HCT116 (cell line): ENCODE results near the gene CCDC3. TPM values are rescaled to one million over a fixed set of nuclear protein-coding genes. Genes with fewer than 3 reads are reported as not detected.

Experiments used
- ATAC-seq: fragments of 200-7000 bp; cut with Tn5 transposase; 2 replicates; pipeline ENCODE4 v1.9.1; 2020; ENCODE audit warnings: mild to moderate bottlenecking, moderate library complexity
- BruUV-seq: library from RNA; stranded (reverse); fragments of 400-500 nt; replicated peaks from 2 replicates; lab custom pipeline; 2021; lab: Mats Ljungman, UMichigan
- CTCF ChIA-PET: fragments of 300-600 bp; sonication (Branson Sonifier 250); formaldehyde crosslinking; loops from one replicate; lab custom pipeline; 2021; ENCODE audit warnings: antibody characterized with exemption; lab: Charles Lee
- POLR2A ChIA-PET: fragments of 300-600, 350-600 bp; sonication (Branson Sonifier 250); formaldehyde crosslinking; loops from one replicate; lab custom pipeline; 2021; ENCODE audit warnings: antibody characterized with exemption; lab: Charles Lee
- RAD21 ChIA-PET, 2 experiments: fragments of 300-600 bp; sonication (Branson Sonifier 250); formaldehyde crosslinking; loops; one replicate each; lab custom pipeline; 2023; ENCODE audit warnings: low total read pairs in 2 of 2; ENCODE audit not compliant: uncharacterized antibody in 2 of 2, unreplicated experiment in 2 of 2, low non-redundant PET in 1 of 2; lab: Charles Lee
- DNase-seq: peaks from one replicate; pipeline ENCODE4 v3.0.0-alpha.2; 2010; ENCODE audit warnings: low read depth, low spot score
- H2AFZ ChIP-seq: fragments of 200-600 bp; shearing (Covaris generic), sonication (generic); 2 replicates; pipeline ENCODE4 v1.6.1; 2017; ENCODE audit warnings: low read depth, mixed run types, mixed read lengths, antibody characterized with exemption, low read length; ENCODE audit not compliant: poor library complexity, severe bottlenecking
- H3K27ac ChIP-seq: 2 replicates; pipeline ENCODE4 v1.5.1; 2012; ENCODE audit warnings: low read depth, low read length
- H3K27me3 ChIP-seq: fragments of 200-600 bp; sonication (generic); 2 replicates; pipeline ENCODE4 v1.6.1; 2016; ENCODE audit warnings: mixed run types, low read length, mixed read lengths; ENCODE audit not compliant: insufficient read depth
- H3K36me3 ChIP-seq, 2 experiments: fragments of 200-500 bp in 1 of 2; fragments of 200-600 bp in 1 of 2; sonication (Bioruptor generic) in 1 of 2; sonication (generic) in 1 of 2; 2 replicates each; pipeline versions ENCODE4 v1.5.1 to v1.6.1; 2014 to 2016; ENCODE audit warnings: low read length in 2 of 2, inconsistent platforms in 1 of 2, mixed read lengths in 1 of 2, mixed run types in 1 of 2; ENCODE audit not compliant: insufficient read depth in 2 of 2, control insufficient read depth in 1 of 2
- H3K4me1 ChIP-seq, 2 experiments: fragments of 200-600 bp in 1 of 2; sonication (generic) in 1 of 2; 2 replicates each; pipeline versions ENCODE4 v1.5.1 to v1.6.1; 2012 to 2017; ENCODE audit warnings: low read length in 2 of 2, inconsistent platforms in 1 of 2, mild to moderate bottlenecking in 1 of 2, mixed read lengths in 1 of 2, mixed run types in 1 of 2, moderate library complexity in 1 of 2; ENCODE audit not compliant: insufficient read depth in 2 of 2, control insufficient read depth in 1 of 2
- H3K4me2 ChIP-seq: fragments of 200-600 bp; sonication (generic); 2 replicates; pipeline ENCODE4 v1.6.1; 2017; ENCODE audit warnings: mixed run types, low read length, mixed read lengths
- H3K4me3 ChIP-seq, 2 experiments: fragments of 200-600 bp in 1 of 2; sonication (generic) in 1 of 2; replicated peaks in 1 of 2; 2 replicates each; pipeline ENCODE4 v1.5.1; 2011 to 2016; ENCODE audit warnings: low read length in 2 of 2, control low read depth in 1 of 2, low read depth in 1 of 2, mild to moderate bottlenecking in 1 of 2, mixed read lengths in 1 of 2, mixed run types in 1 of 2
- H3K79me2 ChIP-seq: fragments of 200-600 bp; sonication (generic); 2 replicates; pipeline ENCODE4 v1.6.1; 2017; ENCODE audit warnings: mild to moderate bottlenecking, mixed run types, low read length, moderate library complexity, mixed read lengths; ENCODE audit not compliant: insufficient read depth
- H3K9ac ChIP-seq: fragments of 200-600 bp; sonication (generic); 2 replicates; pipeline ENCODE4 v1.6.1; 2016; ENCODE audit warnings: low read length, mixed read lengths
- H3K9me2 ChIP-seq: fragments of 200-600 bp; sonication (generic), shearing (Covaris generic); 2 replicates; pipeline ENCODE4 v1.6.1; 2017; ENCODE audit warnings: mixed run types, mild to moderate bottlenecking, moderate library complexity; ENCODE audit not compliant: insufficient read depth
- H3K9me3 ChIP-seq, 2 experiments: fragments of 200-500 bp in 1 of 2; fragments of 200-600 bp in 1 of 2; sonication (Bioruptor generic) in 1 of 2; sonication (generic) in 1 of 2; 2 replicates each; pipeline ENCODE4 v1.6.1; 2014 to 2017; ENCODE audit warnings: low read length in 2 of 2, mixed read lengths in 2 of 2, inconsistent platforms in 1 of 2, low read depth in 1 of 2, mild to moderate bottlenecking in 1 of 2, mixed run types in 1 of 2, moderate library complexity in 1 of 2; ENCODE audit not compliant: control insufficient read depth in 1 of 2, insufficient read depth in 1 of 2
- H4K20me1 ChIP-seq: fragments of 200-600 bp; sonication (generic), shearing (Covaris generic); 2 replicates; pipeline ENCODE4 v1.6.1; 2017; ENCODE audit warnings: mixed run types, mild to moderate bottlenecking, moderate library complexity; ENCODE audit not compliant: insufficient read depth
- CEBPB ChIP-seq: IDR thresholded peaks from 2 replicates; pipeline ENCODE4 v1.6.1; 2012; ENCODE audit warnings: low read depth
- ELF1 ChIP-seq: IDR thresholded peaks from 2 replicates; pipeline ENCODE4 v1.6.1; 2012; ENCODE audit warnings: low read depth, borderline replicate concordance
- EZH2 ChIP-seq: fragments of 200-600 bp; sonication (generic); IDR thresholded peaks from 2 replicates; pipeline ENCODE4 v1.6.1; 2017; ENCODE audit warnings: antibody characterized with exemption, mixed run types
- FOSL1 ChIP-seq: IDR thresholded peaks from 2 replicates; pipeline ENCODE4 v1.6.1; 2012; ENCODE audit warnings: low read depth
- JUND ChIP-seq: IDR thresholded peaks from 2 replicates; pipeline ENCODE4 v1.6.1; 2012
- POLR2AphosphoS5 ChIP-seq: IDR thresholded peaks from 2 replicates; pipeline ENCODE4 v1.6.1; 2011; ENCODE audit warnings: mild to moderate bottlenecking, low read depth, low read length, moderate library complexity
- RAD21 ChIP-seq: IDR thresholded peaks from 2 replicates; pipeline ENCODE4 v1.6.1; 2012; ENCODE audit warnings: low read depth, mild to moderate bottlenecking
- SP1 ChIP-seq: IDR thresholded peaks from 2 replicates; pipeline ENCODE4 v1.6.1; 2012; ENCODE audit warnings: low read depth
- SRF ChIP-seq: IDR thresholded peaks from 2 replicates; pipeline ENCODE4 v1.6.1; 2012; ENCODE audit warnings: low read depth
- TCF7L2 ChIP-seq: IDR thresholded peaks from 2 replicates; pipeline ENCODE4 v1.7.0; 2011; ENCODE audit warnings: borderline replicate concordance, inconsistent platforms; ENCODE audit not compliant: insufficient read depth, insufficient read length; ENCODE audit errors: extremely low read depth
- YY1 ChIP-seq: IDR thresholded peaks from 2 replicates; pipeline ENCODE4 v1.6.1; 2011; ENCODE audit warnings: low read length, low read depth, moderate library complexity, mild to moderate bottlenecking; ENCODE audit not compliant: insufficient replicate concordance; ENCODE audit errors: extremely low read depth
- ZFX ChIP-seq: fragments of 450-650 bp; IDR thresholded peaks from 2 replicates; pipeline ENCODE4 v1.6.1; 2017
- ZNF274 ChIP-seq: fragments of 200-500 bp; sonication (Bioruptor generic); IDR thresholded peaks from 2 replicates; pipeline ENCODE4 v1.6.1; 2014; ENCODE audit warnings: mild to moderate bottlenecking, low read depth, low read length, inconsistent platforms
- intact Hi-C: fragments of 100-400 bp; cut with micrococcal nuclease; formaldehyde crosslinking; loops from 2 replicates; pipeline ENCODE4 v1.10.0; 2022
- total RNA-seq: library from RNA; stranded (reverse); gene quantifications from one replicate; pipeline ENCODE4 v1.2.1, GENCODE V29; 2021; ENCODE audit not compliant: unreplicated experiment
- TF ChIP-seq, protein P1 (sequence below): IDR thresholded peaks from 2 replicates; pipeline ENCODE4 v1.6.1; 2012; ENCODE audit warnings: low read depth
- TF ChIP-seq, protein P2 (sequence below), 3 experiments: fragments of 200-600 bp in 1 of 3; sonication (generic) in 1 of 3; IDR thresholded peaks in 2 of 3; conservative IDR thresholded peaks in 1 of 3; 2 replicates each; pipeline ENCODE4 v1.5.1; 2012 to 2017; ENCODE audit warnings: low read depth in 2 of 3, low read length in 2 of 3, antibody characterized with exemption in 1 of 3, borderline replicate concordance in 1 of 3, control low read depth in 1 of 3, mild to moderate bottlenecking in 1 of 3, mixed read lengths in 1 of 3, mixed run types in 1 of 3, moderate library complexity in 1 of 3; ENCODE audit not compliant: insufficient read depth in 1 of 3
- TF ChIP-seq, protein P3 (sequence below): IDR thresholded peaks from 2 replicates; pipeline ENCODE4 v1.6.1; 2012

The CCDC3 gene
- total RNA-seq, 1 experiment from 2014 or later, result 10.5 TPM

DNA sequence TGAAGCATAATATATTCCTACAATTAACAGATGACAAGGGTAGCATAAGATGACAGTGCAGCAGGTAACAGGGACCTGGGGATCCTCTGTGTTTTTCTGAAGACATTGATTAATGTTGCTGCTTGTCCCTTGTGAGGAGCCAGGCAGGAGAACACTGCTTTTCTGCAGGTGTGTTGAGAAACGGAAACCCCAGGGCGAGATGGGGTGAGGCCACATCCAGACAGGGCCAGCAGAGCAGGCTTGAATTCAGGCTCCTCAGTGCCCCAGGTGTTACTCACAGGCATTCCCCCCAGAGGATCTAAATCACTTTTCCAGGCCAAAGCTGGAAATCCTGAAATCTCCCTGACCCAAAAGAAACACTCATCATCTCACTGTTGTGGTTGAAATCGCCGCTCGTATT lies 105.3 kb downstream of the CCDC3 start:
- TF ChIP-seq RAD21 (no peak), EZH2 (no peak), FOSL1 (no peak), ZFX (no peak), SRF (no peak), SP1 (no peak), ELF1 (no peak), CEBPB (no peak), JUND (no peak), ZNF274 (no peak), TCF7L2 (no peak), YY1 (no peak), POLR2AphosphoS5 (no peak)
- TF ChIP-seq, protein P1, sequence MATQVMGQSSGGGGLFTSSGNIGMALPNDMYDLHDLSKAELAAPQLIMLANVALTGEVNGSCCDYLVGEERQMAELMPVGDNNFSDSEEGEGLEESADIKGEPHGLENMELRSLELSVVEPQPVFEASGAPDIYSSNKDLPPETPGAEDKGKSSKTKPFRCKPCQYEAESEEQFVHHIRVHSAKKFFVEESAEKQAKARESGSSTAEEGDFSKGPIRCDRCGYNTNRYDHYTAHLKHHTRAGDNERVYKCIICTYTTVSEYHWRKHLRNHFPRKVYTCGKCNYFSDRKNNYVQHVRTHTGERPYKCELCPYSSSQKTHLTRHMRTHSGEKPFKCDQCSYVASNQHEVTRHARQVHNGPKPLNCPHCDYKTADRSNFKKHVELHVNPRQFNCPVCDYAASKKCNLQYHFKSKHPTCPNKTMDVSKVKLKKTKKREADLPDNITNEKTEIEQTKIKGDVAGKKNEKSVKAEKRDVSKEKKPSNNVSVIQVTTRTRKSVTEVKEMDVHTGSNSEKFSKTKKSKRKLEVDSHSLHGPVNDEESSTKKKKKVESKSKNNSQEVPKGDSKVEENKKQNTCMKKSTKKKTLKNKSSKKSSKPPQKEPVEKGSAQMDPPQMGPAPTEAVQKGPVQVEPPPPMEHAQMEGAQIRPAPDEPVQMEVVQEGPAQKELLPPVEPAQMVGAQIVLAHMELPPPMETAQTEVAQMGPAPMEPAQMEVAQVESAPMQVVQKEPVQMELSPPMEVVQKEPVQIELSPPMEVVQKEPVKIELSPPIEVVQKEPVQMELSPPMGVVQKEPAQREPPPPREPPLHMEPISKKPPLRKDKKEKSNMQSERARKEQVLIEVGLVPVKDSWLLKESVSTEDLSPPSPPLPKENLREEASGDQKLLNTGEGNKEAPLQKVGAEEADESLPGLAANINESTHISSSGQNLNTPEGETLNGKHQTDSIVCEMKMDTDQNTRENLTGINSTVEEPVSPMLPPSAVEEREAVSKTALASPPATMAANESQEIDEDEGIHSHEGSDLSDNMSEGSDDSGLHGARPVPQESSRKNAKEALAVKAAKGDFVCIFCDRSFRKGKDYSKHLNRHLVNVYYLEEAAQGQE, result no peak
- TF ChIP-seq, protein P2, sequence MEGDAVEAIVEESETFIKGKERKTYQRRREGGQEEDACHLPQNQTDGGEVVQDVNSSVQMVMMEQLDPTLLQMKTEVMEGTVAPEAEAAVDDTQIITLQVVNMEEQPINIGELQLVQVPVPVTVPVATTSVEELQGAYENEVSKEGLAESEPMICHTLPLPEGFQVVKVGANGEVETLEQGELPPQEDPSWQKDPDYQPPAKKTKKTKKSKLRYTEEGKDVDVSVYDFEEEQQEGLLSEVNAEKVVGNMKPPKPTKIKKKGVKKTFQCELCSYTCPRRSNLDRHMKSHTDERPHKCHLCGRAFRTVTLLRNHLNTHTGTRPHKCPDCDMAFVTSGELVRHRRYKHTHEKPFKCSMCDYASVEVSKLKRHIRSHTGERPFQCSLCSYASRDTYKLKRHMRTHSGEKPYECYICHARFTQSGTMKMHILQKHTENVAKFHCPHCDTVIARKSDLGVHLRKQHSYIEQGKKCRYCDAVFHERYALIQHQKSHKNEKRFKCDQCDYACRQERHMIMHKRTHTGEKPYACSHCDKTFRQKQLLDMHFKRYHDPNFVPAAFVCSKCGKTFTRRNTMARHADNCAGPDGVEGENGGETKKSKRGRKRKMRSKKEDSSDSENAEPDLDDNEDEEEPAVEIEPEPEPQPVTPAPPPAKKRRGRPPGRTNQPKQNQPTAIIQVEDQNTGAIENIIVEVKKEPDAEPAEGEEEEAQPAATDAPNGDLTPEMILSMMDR (IDR thresholded peaks at IDR 0.05 in 2 of 3, conservative IDR thresholded peaks at IDR 0.05 in 1 of 3; ENCODE audit: borderline replicate concordance in 1 of 3, insufficient read depth in 1 of 3, low read depth in 2 of 3, low read length in 2 of 3), result no peak
- TF ChIP-seq, protein P3, sequence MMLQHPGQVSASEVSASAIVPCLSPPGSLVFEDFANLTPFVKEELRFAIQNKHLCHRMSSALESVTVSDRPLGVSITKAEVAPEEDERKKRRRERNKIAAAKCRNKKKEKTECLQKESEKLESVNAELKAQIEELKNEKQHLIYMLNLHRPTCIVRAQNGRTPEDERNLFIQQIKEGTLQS, result no peak
- H3K4me2 ChIP-seq, result no peak overlapping the region
- CTCF ChIA-PET, result no interaction called here

More for the DNA sequence above, 105.3 kb downstream of the CCDC3 start:
- ChIA-PET RAD21 (no interaction called here), POLR2A (no interaction called here)
- Histone ChIP-seq H3K36me3 (no peaks in the 10 kb centered on the region), H3K79me2 (no peaks in the 10 kb centered on the region), H2AFZ (no peak overlapping the region), H3K27me3 (no peaks in the 10 kb centered on the region), H3K9me3 (no peaks in the 10 kb centered on the region), H4K20me1 (no peaks in the 10 kb centered on the region), H3K9ac (no peak overlapping the region), H3K4me1 (no peaks in the 10 kb centered on the region), H3K27ac (no peak overlapping the region), H3K4me3 (no peak overlapping the region), H3K9me2 (no peaks in the 10 kb centered on the region)
- intact Hi-C loops, result no loop called here
- DNase-seq (no peak), ATAC-seq (no peak)
- no TSS peak for BruUV-seq
